Skeletal muscle satellite cell (primary cell): ENCODE data around the gene RYR2.

Source experiments
- H3K27me3 ChIP-seq: 2 replicates; pipeline ENCODE4 v1.7.0; 2013; ENCODE audit warnings: low read length; ENCODE audit not compliant: control insufficient read depth, insufficient read depth
- H3K36me3 ChIP-seq: 2 replicates; pipeline ENCODE4 v1.7.0; 2013; ENCODE audit warnings: mild to moderate bottlenecking, control low read depth, low read length; ENCODE audit not compliant: insufficient read depth
- H3K4me1 ChIP-seq: 2 replicates; pipeline ENCODE4 v1.7.0; 2013; ENCODE audit warnings: low read length; ENCODE audit not compliant: control insufficient read depth, insufficient read depth
- H3K4me2 ChIP-seq: 2 replicates; pipeline ENCODE4 v1.7.0; 2013; ENCODE audit warnings: mild to moderate bottlenecking, low read length
- H3K4me3 ChIP-seq: 2 replicates; pipeline ENCODE4 v1.7.0; 2013; ENCODE audit warnings: low read length
- H3K9ac ChIP-seq: 2 replicates; pipeline ENCODE4 v1.7.0; 2013; ENCODE audit warnings: mild to moderate bottlenecking, low read depth, low read length, moderate library complexity
- H3K9me3 ChIP-seq: replicated peaks from 2 replicates; pipeline ENCODE4 v1.7.0; 2013; ENCODE audit warnings: mild to moderate bottlenecking, control low read depth, low read length

RYR2 gene

DNA sequence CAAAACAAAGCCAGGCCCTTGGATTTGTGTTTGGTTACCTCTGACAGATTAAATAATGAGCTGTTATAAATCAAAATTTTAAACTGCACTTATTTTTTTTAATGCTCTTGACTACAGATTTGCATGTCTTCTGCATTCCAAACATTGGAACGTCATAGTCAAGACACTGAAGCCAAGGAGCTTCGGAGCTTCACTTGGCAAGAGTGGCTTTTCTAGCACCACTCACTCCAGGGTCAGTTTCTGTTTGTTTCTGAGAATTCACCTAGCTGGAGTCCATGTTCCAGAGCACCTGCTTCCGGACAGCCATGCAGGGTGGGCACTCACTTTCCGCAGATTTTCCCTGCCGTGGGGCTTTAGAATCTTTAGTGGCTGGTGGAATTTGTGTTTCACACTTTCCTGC, 645.8 kb downstream of the RYR2 start:
- Histone ChIP-seq H3K4me1 (no peaks in the 10 kb centered on the region), H3K9ac (no peak overlapping the region), H3K4me3 (no peak overlapping the region)

GRCh38 chr1:237690656-237691055, 648.7 kb downstream of the RYR2 start:
- Histone ChIP-seq H3K27me3 (no peaks in the 10 kb centered on the region), H3K4me2 (no peak overlapping the region), H3K4me3 (no peak overlapping the region)

More for the DNA sequence above, 645.8 kb downstream of the RYR2 start:
- no peak overlapping the region for H3K4me2 ChIP-seq
- no peaks in the 10 kb centered on the region for H3K36me3 ChIP-seq
- H3K9me3 ChIP-seq: peaks cover 8% of the 10 kb centered on the region
- H3K27me3 ChIP-seq: no peaks in the 10 kb centered on the region

GRCh38 chr1:237692255-237692654, 650.3 kb downstream of the RYR2 start:
- Histone ChIP-seq H3K4me3 (no peak overlapping the region), H3K9me3 (peaks cover 11% of the 10 kb centered on the region)

More at GRCh38 chr1:237690656-237691055, 648.7 kb downstream of the RYR2 start:
- H3K4me1 ChIP-seq: no peaks in the 10 kb centered on the region
- no peak overlapping the region for H3K9ac ChIP-seq
- H3K36me3 ChIP-seq: no peaks in the 10 kb centered on the region
- peaks cover 8% of the 10 kb centered on the region for H3K9me3 ChIP-seq

GRCh38 chr1:237695878-237696277, 653.9 kb downstream of the RYR2 start:
- peaks cover 7% of the 10 kb centered on the region for H3K9me3 ChIP-seq

More at GRCh38 chr1:237692255-237692654, 650.3 kb downstream of the RYR2 start:
- Histone ChIP-seq H3K27me3 (no peaks in the 10 kb centered on the region), H3K4me2 (no peak overlapping the region), H3K4me1 (no peaks in the 10 kb centered on the region), H3K9ac (no peak overlapping the region), H3K36me3 (no peaks in the 10 kb centered on the region)

DNA sequence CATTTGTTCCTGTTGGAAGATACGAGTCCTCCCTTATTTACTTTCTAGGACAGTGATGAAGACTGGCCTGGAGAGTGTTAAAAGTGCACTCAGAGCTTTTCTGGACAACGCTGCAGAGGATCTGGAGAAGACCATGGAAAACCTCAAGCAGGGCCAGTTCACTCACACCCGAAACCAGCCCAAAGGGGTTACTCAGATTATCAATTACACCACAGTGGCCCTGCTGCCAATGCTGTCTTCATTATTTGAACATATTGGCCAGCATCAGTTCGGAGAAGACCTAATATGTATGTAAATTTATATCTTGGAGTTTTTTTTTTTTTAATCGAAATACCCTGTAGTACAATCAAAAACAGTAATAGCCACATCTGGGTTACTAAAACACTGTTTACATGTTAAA, 658.2 kb downstream of the RYR2 start:
- no peak overlapping the region for H3K4me2 ChIP-seq
- H3K27me3 ChIP-seq: no peaks in the 10 kb centered on the region
- H3K4me1 ChIP-seq: no peaks in the 10 kb centered on the region
- H3K9me3 ChIP-seq: peaks cover 4% of the 10 kb centered on the region
- H3K36me3 ChIP-seq: no peaks in the 10 kb centered on the region
- no peak overlapping the region for H3K4me3 ChIP-seq
- no peak overlapping the region for H3K9ac ChIP-seq

More at GRCh38 chr1:237695878-237696277, 653.9 kb downstream of the RYR2 start:
- no peak overlapping the region for H3K4me3 ChIP-seq
- H3K4me1 ChIP-seq: no peaks in the 10 kb centered on the region
- H3K9ac ChIP-seq: no peak overlapping the region
- no peaks in the 10 kb centered on the region for H3K27me3 ChIP-seq
- no peaks in the 10 kb centered on the region for H3K36me3 ChIP-seq
- no peak overlapping the region for H3K4me2 ChIP-seq

- H3K4me2 ChIP-seq: no peak overlapping the region
- H3K4me3 ChIP-seq: no peak overlapping the region
- no peak overlapping the region for H3K9ac ChIP-seq
- H3K27me3 ChIP-seq: no peaks in the 10 kb centered on the region
- no peaks in the 10 kb centered on the region for H3K4me1 ChIP-seq
- H3K9me3 ChIP-seq: peaks cover 4% of the 10 kb centered on the region
- no peaks in the 10 kb centered on the region for H3K36me3 ChIP-seq
Observed at GRCh38 chr1:237701534-237701933, 659.5 kb downstream of the RYR2 start.

DNA sequence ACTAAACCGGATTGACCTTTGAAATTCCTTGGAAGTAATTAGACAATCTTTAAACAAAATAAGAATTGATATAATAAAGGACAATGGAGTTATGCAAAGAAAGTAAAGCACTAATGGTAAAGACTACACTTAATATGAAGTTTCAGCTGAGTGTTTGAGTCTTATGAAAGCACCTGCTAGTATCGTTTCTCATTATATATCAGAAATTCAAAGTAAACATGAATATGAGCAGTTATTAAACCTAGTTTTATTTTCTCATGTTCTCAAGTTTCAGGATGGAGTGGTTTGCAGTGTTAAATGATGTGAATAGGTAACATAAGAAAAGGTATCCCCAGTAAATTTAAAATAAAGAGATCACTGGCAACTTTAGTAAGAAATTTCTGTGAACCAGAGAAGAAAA, 660.2 kb downstream of the RYR2 start:
- no peaks in the 10 kb centered on the region for H3K4me1 ChIP-seq
- H3K27me3 ChIP-seq: no peaks in the 10 kb centered on the region
- no peak overlapping the region for H3K4me2 ChIP-seq
- H3K9ac ChIP-seq: no peak overlapping the region
- no peaks in the 10 kb centered on the region for H3K36me3 ChIP-seq
- H3K9me3 ChIP-seq: no peaks in the 10 kb centered on the region
- H3K4me3 ChIP-seq: no peak overlapping the region

GRCh38 chr1:237705462-237705861, 663.5 kb downstream of the RYR2 start:
- no peaks in the 10 kb centered on the region for H3K27me3 ChIP-seq
- H3K4me3 ChIP-seq: no peak overlapping the region
- no peak overlapping the region for H3K4me2 ChIP-seq
- H3K9me3 ChIP-seq: no peaks in the 10 kb centered on the region
- no peaks in the 10 kb centered on the region for H3K36me3 ChIP-seq
- H3K9ac ChIP-seq: no peak overlapping the region
- H3K4me1 ChIP-seq: no peaks in the 10 kb centered on the region

- Histone ChIP-seq H3K4me2 (no peak overlapping the region), H3K9ac (no peak overlapping the region), H3K27me3 (no peaks in the 10 kb centered on the region), H3K4me1 (no peaks in the 10 kb centered on the region), H3K36me3 (no peaks in the 10 kb centered on the region), H3K9me3 (no peaks in the 10 kb centered on the region), H3K4me3 (no peak overlapping the region)
Observed at GRCh38 chr1:237709355-237709754, 667.4 kb downstream of the RYR2 start.

DNA sequence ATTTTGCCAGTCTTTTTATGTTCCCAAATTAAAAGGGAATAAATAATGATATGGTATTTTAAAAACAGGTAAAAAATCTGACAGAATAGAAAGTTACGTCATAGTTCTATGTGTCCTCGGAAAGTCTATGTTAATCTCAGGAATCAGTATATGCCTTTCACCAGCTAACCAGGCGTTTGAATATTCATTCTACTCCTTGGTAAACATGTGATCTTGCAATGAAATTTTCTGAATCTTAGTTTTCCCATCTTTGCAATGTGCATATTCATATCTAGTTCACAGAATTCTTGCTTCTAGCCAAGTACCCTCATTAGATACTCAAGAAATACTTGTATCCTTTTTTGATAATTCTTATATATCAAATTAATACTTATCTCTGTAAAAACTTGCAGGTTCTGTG, 669.3 kb downstream of the RYR2 start:
- no peaks in the 10 kb centered on the region for H3K4me1 ChIP-seq
- no peak overlapping the region for H3K4me2 ChIP-seq
- no peak overlapping the region for H3K4me3 ChIP-seq
- no peaks in the 10 kb centered on the region for H3K36me3 ChIP-seq
- H3K27me3 ChIP-seq: no peaks in the 10 kb centered on the region
- H3K9me3 ChIP-seq: no peaks in the 10 kb centered on the region
- H3K9ac ChIP-seq: no peak overlapping the region

- Histone ChIP-seq H3K4me1 (no peaks in the 10 kb centered on the region), H3K9ac (no peak overlapping the region), H3K36me3 (no peaks in the 10 kb centered on the region), H3K9me3 (no peaks in the 10 kb centered on the region), H3K27me3 (no peaks in the 10 kb centered on the region), H3K4me2 (no peak overlapping the region), H3K4me3 (no peak overlapping the region)
Observed at GRCh38 chr1:237712082-237712481, 670.1 kb downstream of the RYR2 start.

DNA sequence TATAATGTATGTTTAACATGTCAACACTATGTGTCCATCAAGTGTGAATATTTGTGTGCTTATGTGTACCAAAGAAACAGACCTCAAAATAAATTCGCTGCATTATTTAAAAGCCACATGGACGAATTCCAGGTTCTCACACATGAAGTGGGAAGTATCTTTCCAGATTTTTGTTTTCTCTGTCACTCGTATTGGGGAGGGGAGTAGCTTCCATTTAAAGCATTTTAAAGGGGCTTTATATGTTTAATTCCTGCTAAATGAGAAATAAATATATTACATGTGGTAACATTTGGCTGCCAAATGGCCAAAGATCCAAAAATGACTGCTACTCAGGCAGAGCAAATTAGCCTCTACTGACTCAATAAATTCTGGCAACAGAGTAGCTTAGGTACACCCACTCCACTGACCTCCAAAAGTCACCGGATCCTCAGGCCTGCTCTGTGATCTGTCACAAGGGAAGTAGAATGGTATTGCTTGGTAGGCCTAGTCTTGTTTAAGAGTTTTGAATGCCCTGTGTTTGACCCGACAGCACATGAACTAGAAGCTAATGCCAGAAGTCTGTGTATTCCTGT, 670.7 kb downstream of the RYR2 start:
- Histone ChIP-seq H3K4me3 (no peak overlapping the region), H3K9me3 (no peaks in the 10 kb centered on the region), H3K36me3 (no peaks in the 10 kb centered on the region), H3K4me2 (no peak overlapping the region), H3K9ac (no peak overlapping the region), H3K27me3 (no peaks in the 10 kb centered on the region), H3K4me1 (no peaks in the 10 kb centered on the region)
